Mesothelial cell of epicardium (in vitro differentiated cells): ENCODE measurements around the gene AUTS2. TPM values are rescaled to one million over a fixed set of nuclear protein-coding genes. Genes with fewer than 3 reads are reported as not detected.

Source experiments
- DNase-seq, 2 experiments: peaks; one replicate each; pipeline ENCODE4 v3.0.0; 2021; ENCODE audit warnings: low spot score in 2 of 2; ENCODE audit not compliant: unreplicated experiment in 2 of 2
- H3K27ac Mint-ChIP-seq: 2 replicates; pipeline ENCODE4 v1.8.0; 2021; ENCODE audit warnings: mixed read lengths
- H3K27me3 Mint-ChIP-seq: 2 replicates; pipeline ENCODE4 v1.8.0; 2021; ENCODE audit warnings: low read depth, mixed read lengths
- H3K36me3 Mint-ChIP-seq: 2 replicates; pipeline ENCODE4 v1.8.0; 2021; ENCODE audit warnings: mixed read lengths
- H3K4me1 Mint-ChIP-seq: 2 replicates; pipeline ENCODE4 v1.8.0; 2021; ENCODE audit warnings: mixed read lengths
- H3K4me3 Mint-ChIP-seq: 2 replicates; pipeline ENCODE4 v1.8.0; 2021; ENCODE audit warnings: mild to moderate bottlenecking, moderate library complexity, mixed read lengths
- H3K9me3 Mint-ChIP-seq: 2 replicates; pipeline ENCODE4 v1.8.0; 2021; ENCODE audit warnings: mixed read lengths
- CTCF ChIP-seq: fragments of 200-600 bp; sonication (generic); IDR thresholded peaks from one replicate; pipeline ENCODE4 v1.5.0; 2021; ENCODE audit warnings: antibody characterized with exemption; ENCODE audit not compliant: unreplicated experiment
- total RNA-seq: library from RNA; stranded (reverse); gene quantifications from 3 replicates; pipeline ENCODE4 v1.2.1, GENCODE V29; 2021

AUTS2 gene
- total RNA-seq, 1 donor from 2014 or later, result 135 TPM

- Mint-ChIP-seq H3K36me3 (no peaks in the 10 kb centered on the region), H3K4me1 (peaks cover 31% of the 10 kb centered on the region), H3K4me3 (no peak overlapping the region), H3K9me3 (no peaks in the 10 kb centered on the region), H3K27me3 (no peaks in the 10 kb centered on the region), H3K27ac (no peak overlapping the region)
- no peak for DNase-seq
- no peak for TF ChIP-seq CTCF
Measured at GRCh38 chr7:70036695-70037094, 438.4 kb downstream of the AUTS2 start.

GRCh38 chr7:70037171-70037933 is 439.1 kb downstream of the AUTS2 start:
- Mint-ChIP-seq H3K27ac (no peak overlapping the region), H3K36me3 (no peaks in the 10 kb centered on the region), H3K4me1 (peaks cover 37% of the 10 kb centered on the region), H3K4me3 (no peak overlapping the region), H3K9me3 (no peaks in the 10 kb centered on the region), H3K27me3 (no peaks in the 10 kb centered on the region)
- no peak for DNase-seq
- TF ChIP-seq CTCF, result no peak

GRCh38 chr7:70040051-70040450 is 441.8 kb downstream of the AUTS2 start:
- Mint-ChIP-seq H3K36me3 (no peaks in the 10 kb centered on the region), H3K4me3 (no peak overlapping the region), H3K4me1 (peaks cover 56% of the 10 kb centered on the region), H3K9me3 (no peaks in the 10 kb centered on the region), H3K27ac (no peak overlapping the region), H3K27me3 (no peaks in the 10 kb centered on the region)
- no peak for DNase-seq
- no peak for TF ChIP-seq CTCF

GRCh38 chr7:70040970-70041766 is 442.9 kb downstream of the AUTS2 start:
- no peak for DNase-seq
- no peak for TF ChIP-seq CTCF
- no peaks in the 10 kb centered on the region for H3K36me3 Mint-ChIP-seq
- H3K27me3 Mint-ChIP-seq, result no peaks in the 10 kb centered on the region
- no peak overlapping the region for H3K4me3 Mint-ChIP-seq
- no peaks in the 10 kb centered on the region for H3K9me3 Mint-ChIP-seq
- peaks cover 48% of the 10 kb centered on the region for H3K4me1 Mint-ChIP-seq
- H3K27ac Mint-ChIP-seq, result peak overlapping the region; percentile 4

GRCh38 chr7:70042533-70042932 is 444.3 kb downstream of the AUTS2 start:
- Mint-ChIP-seq H3K36me3 (no peaks in the 10 kb centered on the region), H3K27me3 (no peaks in the 10 kb centered on the region), H3K4me3 (no peak overlapping the region), H3K4me1 (peaks cover 48% of the 10 kb centered on the region), H3K27ac (no peak overlapping the region), H3K9me3 (no peaks in the 10 kb centered on the region)
- no peak for DNase-seq
- TF ChIP-seq CTCF, result no peak
